ENCODE data around the gene DHRS1.

DNA sequence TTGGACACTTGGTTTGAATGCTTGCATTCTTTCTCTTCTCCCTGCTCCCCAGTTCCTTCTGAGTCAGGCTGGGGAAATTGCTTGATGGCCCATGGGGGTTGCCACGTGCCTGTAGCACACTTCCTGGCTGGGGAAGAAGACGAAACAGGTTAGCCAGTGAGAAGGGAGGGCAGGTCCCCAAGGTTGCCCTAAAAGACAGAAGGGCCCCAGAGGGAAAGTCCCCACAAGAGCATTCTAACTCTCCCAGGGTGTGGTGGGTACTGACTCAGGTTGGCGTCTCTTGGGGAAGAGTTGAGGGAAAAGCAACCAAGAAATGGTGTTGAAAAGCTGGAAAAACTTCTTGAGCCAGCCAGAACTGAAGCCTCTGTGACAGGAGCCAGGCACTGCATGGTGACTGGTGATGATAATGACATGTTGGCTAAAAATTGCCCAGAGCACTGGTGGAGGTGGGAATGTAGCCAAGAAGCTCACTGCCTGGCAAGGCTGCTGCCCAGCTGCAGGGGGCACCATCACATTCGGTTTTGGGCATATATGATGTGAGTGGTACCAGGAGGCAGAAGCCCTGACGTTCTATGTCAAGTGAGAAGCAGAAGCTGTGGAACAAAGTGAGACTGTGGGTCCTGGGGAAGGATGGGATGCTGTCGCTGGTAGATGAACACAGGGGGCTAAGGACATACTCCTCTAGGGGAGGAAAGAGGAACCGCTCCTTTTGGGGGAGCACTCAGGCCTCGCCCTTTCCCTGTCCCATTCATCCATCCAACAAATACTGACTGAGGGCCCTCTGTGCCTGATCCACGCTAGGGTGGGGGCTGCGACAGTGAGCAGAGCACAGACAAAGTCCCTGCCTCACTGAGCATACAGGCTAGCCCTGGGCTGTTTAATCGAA is 20.0 kb downstream of the DHRS1 start:
- TF ChIP-seq, protein P1, sequence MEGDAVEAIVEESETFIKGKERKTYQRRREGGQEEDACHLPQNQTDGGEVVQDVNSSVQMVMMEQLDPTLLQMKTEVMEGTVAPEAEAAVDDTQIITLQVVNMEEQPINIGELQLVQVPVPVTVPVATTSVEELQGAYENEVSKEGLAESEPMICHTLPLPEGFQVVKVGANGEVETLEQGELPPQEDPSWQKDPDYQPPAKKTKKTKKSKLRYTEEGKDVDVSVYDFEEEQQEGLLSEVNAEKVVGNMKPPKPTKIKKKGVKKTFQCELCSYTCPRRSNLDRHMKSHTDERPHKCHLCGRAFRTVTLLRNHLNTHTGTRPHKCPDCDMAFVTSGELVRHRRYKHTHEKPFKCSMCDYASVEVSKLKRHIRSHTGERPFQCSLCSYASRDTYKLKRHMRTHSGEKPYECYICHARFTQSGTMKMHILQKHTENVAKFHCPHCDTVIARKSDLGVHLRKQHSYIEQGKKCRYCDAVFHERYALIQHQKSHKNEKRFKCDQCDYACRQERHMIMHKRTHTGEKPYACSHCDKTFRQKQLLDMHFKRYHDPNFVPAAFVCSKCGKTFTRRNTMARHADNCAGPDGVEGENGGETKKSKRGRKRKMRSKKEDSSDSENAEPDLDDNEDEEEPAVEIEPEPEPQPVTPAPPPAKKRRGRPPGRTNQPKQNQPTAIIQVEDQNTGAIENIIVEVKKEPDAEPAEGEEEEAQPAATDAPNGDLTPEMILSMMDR (IDR thresholded peaks at IDR 0.05) = no peak
- no peak for TF ChIP-seq POLR2A (IDR thresholded peaks at IDR 0.05)

Data from testis (tissue), 2 donors.